Activated CD8-positive, alpha-beta memory T cell treated with anti-CD3 and anti-CD28 coated beads for 1 hour (primary cell): ENCODE results near the gene ABCB11.
"Not testable (repeated sequence)": the region's sequence is repeated elsewhere in the genome, so short reads cannot be mapped to it uniquely, and the experiment has no call there.

Experiments
- DNase-seq, 2 donors: peaks; one replicate each; pipeline ENCODE4 v3.0.0-alpha.2; 2020; ENCODE audit warnings: low read depth in 1 of 2; ENCODE audit errors: extremely low read depth in 1 of 2

Gene ABCB11

DNA sequence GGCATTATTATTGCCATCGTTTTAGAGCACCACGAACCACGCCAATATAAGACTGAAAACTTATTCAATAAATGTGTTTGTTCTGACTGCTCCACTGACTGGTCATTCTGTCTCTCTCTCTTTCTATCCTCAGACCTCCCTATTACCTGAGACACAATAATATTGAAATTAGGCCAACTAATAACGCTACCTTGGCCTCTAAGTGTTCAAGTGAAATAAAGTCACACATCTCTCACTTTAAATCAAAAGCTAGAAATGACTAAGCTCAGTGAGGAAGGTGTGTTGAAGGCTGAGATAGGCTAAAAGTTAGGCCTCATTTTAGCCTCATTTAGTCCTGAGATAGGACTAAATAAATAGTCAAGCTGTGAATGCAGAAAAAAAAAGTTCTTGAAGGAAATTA lies 91.2 kb downstream of the ABCB11 start:
- DNase-seq = no peak

DNA sequence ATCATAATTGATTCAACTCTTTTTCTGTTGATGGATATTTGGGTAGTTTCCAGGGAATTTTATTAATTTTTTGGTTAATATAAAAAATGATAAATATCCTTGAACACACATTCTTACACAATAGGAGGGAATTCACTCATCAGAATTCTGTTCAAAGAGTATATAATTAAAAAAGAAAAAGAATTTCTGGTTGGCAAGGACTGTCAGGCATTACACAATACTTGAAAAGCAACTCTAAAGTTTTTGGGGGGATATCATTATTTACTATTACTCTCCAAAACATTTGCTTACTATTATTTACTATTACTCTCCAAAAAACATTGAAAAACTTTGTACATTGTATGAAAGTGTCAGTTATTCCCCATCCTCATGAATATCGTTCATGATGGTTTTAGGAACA lies 92.1 kb downstream of the ABCB11 start:
- DNase-seq = no peak

DNA sequence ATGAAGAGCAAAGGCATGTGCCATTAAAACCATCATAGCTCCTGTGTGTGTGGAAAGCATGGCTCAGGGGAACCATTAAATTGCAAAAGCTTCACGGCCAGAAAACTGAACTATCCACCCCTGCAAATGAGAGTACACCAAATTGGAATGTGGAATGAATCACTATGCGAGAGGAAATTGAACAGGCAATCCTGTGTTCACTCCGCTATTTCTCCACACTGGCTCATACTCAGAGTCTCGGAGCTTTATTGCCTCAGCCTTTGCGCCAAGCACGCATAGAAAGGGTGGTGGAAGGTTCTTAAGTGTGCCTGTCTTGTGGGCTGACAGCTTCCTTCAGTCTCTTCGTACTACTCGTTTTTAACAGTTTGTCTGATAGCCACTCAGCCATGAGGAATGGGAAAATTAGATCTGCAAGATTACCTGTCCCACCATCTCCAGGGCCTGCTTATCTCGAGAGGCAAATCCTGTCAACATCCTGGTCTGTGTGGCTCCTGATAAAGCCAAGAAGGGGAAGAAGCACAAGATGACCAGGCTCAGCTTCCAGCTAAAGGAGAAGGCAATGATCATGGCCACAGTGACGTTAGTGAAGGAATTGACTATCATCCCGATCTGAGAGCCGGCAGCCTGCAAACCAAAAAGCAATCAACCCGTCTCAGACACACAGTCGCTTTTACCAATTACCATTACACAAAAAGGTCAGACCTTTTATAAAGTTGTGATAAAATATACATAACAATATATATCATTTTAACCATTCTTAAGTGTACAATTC lies 95.1 kb downstream of the ABCB11 start:
- no peak for DNase-seq

DNA sequence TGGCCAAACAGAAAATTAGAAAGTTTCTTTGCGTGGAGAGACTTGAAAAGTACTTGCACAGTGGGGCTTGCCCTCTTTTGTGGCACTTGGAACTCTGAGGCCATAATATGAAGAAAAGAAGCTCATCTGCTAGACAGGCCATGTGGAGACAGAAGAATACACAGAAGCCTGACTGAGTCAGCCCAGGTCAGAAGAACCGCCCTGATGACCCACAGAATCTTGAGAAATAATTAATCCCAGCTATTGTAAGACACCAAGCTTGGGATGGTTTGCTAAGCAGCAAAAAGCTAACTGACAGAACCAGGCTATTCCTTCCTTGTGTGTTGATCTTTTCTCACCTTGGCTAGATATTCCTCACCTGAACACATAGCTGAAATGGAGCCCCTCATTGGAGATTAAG lies 96.3 kb downstream of the ABCB11 start:
- DNase-seq = no peak

DNA sequence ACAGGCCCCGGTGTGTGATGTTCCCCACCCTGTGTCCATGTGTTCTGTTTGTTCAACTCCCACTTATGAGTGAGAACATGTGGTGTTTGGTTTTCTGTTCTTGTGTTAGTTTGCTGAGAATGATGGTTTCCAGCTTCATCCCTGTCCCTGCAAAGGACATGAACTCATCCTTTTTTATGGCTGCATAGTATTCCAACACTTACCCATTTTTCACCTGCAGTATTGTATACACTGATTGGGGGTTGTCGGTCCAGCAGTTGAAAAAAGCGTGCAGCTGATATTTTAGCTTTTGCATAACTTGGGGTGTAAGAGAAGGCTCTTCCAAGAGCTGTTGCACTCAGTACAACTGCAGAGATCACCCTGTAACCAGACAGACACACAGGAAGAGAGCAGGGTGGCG lies 99.0 kb downstream of the ABCB11 start:
- not testable (repeated sequence) for DNase-seq

DNA sequence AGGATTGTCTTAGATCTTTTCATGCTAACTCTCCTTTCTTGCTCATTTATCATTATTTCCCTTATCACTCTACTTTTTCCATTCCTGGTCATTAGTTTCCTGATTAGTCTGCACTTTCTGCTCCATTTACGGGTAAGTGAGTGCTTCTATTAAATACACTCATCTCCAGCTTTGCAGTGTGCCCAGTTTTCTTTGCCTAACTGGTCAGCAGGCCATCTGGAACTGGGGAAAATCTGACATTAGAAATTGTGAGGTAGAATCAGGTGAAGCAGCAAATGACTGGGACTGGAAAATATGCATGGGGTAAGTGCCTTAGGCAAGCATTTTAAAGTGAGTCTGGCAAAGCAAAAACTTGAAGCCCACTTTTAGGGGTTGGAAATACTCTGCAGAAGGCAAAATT lies 100.9 kb downstream of the ABCB11 start:
- no peak for DNase-seq

DNA sequence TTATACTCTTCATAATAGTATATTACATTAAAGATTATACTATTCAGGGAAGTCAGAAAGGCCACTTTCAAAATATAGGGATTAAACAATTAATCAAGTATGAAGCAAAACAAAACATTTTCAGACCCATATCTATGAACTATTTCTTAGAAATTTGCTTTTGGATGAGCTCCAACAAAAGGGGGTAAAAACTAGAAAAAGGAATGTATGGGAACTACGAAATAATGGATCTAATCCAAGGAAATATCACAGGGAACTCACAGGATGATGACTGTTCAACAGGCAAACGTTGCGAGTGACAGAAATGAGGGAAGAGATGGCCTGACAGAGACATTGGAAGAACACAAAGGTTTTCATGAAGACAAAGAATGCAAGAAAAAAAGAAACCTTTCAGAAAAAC lies 102.1 kb downstream of the ABCB11 start:
- DNase-seq = no peak

DNA sequence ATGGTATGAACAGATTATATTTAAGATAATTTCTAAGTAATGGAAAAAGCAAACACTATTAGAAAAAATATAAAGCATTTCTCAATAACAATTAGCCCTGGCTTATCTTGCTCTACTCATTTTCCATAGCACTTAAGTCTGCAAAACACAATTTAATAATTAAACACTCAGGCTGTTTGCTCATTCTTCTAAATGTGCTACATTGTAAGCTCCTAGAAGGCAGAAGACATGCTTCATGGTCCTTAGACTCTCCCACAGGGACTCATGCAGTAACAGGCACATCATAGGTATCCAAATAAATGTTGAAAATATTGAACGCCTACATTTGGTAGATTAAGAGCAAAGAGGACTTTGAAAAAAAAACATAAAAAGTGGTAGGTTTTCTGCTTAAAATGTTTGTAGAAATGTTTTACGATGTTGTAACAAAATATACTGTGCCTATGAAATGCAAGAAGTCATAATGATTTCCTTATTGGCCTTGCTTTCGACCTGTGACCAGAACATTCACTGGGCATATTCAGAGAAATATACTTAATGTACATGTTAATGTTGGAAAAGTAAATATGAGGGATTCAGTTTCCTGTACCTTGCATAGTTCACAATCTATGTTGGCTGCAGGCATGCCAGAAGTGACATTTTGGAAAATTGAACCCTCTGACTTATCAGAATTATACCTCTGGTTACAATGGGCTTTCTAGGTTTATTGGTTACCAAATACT lies 102.9 kb downstream of the ABCB11 start:
- no peak for DNase-seq

DNA sequence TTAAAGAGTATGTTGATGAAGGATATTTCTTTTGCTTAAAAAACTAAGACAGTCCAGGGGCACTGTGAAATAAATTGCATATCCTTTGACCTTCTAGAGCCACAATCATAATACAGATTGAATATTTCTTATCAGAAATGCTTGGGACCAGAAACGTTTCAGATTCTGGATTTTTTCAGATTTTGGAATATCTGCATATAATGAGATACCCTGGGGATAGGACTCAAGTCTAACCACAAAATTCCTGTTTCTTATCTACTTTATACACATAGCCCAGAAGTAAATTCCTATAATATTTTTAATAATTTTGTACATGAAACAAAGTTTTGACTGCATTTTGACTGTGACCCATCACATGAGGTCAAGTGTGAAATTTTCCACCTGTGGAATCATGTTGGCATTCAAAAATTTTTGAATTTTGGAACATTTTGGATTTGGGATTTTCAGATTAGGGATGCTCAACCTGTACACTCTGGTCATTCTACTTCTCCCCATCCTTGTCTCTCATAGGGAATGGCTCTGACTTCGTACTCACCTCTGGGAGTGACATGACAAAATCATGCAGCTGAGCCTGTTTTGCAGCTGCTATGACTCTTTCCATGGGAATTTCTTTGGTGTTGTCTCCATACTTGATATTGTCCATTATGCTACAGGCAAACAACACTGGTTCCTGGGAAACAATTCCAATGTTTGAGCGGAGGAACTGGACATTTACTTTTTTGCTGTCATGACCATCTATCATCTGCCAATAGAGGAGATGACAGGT lies 104.3 kb downstream of the ABCB11 start:
- no peak for DNase-seq

DNA sequence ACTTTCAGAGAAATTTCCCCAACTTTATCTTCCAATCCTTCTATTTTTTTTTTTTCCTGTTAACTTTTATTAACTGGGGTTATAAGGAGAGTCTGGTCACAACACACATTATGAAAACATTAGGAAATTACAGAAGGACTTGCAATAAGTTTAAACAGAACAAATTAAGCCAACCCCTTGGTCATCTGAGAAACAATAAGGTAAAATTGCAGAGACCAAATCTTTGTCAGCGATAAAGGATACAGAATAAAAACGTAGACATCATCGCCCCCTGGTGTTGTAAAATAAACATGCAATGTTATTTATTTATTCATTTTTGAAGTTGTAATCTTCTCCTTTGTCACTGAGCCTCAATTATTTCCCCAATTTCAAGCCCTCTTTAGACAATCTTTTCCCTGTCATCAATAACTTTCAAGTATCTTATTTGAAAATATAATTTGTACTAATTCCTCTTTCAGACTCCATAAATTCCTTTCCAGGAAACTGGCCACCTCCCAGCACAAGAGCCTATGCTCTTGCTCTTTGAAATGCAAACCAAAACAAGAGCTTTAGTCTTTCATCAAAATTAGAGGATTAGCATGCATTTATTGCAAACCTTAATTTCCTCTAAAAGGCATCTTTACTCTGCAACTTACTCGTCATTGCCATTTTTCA lies 110.5 kb downstream of the ABCB11 start:
- DNase-seq = no peak

DNA sequence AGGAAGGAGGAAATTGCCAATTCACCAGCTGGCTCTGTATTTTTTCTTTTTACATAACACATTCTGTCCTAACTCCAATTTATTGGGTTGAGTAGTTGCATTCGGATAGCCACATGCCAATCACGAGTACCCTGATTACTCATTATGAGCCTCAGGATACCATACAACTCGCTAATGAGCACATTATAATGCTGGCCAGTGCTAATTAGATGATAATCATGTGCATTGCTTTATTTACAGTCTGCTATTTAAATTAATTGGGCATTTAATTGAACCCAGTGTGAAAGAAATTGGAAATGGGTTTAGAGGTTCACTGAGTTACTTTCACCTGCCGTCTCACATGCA lies 114.8 kb downstream of the ABCB11 start:
- no peak for DNase-seq

DNA sequence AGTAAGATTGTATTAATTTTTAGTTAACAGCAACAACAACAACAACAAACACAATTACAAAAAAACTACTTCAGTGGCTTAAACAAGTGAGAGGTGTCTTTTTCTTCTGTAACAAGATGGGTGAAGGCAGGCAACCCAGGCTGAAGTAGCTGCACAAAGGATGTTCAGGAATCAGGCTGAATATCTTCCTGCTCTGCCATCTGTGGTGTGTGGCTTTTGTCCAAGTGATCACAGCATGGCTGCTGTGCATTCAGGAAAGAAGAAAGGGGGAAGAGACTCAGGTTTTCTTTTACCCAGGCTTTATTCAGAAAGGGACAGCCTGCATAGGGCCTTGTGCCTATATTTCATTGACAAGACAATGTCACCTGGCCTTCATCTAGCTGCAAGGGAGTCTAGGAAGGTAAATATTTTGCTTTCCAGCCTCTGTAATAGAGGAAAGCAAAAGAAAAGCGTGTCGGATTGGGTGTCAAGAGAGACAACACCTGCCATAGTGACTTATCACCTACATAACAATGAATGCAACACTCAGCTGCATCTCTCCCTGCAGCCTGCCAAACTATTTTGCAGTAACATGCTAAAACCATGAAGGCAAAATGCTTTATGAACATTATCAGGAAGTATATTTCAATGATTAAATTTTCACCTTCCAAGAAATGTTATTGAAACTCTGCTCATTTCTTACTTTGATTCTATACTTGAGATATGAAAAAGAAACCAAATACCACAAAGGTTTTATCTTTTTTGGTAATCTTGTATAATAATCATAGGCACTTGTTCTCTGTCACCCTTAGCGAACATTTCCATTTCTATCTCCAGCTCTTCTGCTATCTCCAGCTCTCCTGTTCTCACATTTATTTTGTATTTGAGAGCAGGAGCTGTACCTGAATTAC lies 115.4 kb downstream of the ABCB11 start:
- no peak for DNase-seq

DNA sequence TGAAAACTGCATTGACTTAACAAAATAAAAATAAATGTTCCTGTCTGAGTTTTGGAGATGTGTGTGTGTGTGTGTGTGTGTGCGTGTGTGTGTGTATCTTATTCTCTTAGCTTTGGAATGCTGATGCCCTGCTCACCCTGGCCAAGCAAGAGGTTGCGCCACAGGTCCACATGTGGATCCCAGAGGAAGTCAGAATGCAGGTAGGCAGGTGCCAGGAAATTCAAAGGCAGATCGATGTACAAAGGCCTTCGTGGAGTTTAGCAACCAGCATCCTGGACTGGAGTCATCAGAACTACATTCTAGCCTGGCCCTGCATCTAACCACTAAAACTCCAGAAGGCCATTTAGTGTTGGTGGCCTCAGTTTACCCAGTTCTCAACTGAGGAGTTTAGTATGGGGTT lies 117.6 kb downstream of the ABCB11 start:
- DNase-seq = no peak

DNA sequence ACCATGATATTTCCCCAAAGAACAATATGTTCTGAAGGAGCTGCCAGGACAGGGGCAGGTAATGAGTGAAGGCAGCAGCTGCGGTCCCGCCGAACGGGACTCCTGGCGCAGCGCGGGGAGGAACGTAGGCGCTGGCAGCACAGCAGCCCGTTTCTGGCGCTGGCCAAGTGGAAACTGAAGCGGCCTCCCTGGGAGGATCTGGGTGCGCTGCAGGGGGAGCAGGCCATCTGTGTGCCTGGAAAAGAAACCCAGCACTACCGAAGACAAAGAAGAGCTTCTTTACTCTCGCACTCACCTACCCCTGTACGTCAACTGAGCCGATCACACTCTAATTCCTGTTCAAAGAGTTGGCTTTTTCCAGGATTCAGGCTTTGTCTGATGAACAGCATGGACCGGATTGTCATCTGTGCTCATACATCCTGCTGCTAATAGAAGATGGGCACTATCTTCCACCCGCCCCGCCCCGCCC lies 118.2 kb downstream of the ABCB11 start:
- no peak for DNase-seq

DNA sequence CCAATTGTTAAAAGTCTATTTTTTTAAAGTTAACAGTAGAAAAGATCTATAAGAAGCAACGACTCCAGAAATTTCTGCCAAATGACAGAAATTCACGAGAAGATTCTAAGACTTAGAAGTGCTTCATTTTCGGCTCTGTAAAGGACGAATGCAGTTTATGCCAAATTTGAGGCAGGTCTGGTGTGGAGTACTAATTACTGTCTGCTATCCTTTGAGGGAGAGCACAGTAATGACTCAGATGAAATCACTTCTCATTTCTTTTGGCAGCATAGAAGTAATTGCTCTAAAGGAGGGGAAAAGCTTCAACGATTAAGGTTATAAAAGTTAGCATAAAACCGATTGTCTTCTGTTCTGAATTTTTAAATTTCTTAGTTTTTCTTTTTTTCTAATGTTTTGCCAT lies 118.7 kb downstream of the ABCB11 start:
- DNase-seq = no peak

DNA sequence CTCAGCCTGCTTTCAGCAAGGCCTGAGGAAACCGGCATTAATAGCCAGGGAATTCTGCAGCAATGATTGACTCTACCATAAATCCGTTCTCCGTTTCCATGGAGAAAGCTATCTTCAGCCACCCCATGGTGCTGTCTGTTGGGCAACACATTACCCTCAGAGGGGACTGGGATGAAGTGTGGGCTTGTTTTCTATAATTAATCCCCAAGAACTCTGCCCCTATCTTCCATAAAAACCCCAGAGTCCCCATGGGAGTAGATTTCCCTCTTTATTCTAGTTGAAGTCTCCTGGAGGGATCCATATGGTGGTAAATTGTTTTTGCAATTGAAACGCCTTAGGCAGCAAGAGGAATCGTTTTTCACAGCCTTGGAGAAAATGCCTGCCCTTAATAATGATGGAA lies 120.8 kb downstream of the ABCB11 start:
- DNase-seq = no peak

DNA sequence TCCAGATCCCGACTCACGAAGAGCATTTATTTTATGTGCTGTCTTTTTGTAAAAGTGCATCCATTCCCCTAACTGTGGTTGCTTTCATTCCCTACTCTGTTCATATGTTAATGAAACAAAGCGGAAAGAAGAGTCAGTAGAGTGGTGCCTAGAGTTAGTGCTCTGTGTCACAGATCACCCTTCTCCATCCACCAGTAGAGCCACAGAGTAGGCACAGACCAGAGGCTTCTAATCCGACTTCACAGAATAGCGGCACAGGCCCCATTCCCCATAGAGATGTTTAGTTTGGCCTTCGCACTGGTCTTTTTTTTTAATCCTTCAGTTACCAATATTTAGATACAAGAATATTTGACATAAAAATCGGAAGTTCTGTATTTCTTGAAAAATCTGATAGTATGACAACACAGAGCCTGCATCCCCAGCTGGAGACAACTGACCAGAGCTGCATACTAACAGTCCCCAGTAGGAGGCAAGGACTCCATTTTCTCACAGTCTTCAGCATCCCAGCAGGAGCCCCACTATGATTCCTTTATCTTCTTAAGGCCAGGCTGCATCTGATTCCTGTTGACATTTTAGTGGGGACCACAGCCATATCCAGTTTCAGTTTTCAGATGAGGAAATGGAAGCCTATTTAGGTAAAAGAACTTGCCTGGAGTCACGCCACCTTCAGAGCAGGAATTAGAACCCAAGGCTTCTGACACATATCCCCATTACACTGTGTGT lies 123.0 kb downstream of the ABCB11 start:
- no peak for DNase-seq

DNA sequence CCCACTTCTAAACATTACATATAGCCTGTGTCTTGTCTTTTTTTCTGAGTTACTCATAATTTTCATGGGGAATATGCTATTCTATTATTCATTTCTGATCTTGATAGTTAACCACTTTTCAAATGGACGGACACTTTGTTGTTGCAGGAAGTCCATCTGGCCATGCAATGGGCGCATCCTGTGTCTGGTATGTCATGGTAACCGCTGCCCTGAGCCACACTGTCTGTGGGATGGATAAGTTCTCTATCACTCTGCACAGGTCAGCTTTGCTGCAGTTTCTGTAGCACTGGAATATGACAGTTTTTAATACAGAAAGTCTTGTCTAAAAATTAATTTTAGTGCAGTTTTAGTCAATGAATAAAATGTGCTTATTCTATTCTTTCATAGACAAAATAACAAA lies 126.8 kb downstream of the ABCB11 start:
- no peak for DNase-seq

DNA sequence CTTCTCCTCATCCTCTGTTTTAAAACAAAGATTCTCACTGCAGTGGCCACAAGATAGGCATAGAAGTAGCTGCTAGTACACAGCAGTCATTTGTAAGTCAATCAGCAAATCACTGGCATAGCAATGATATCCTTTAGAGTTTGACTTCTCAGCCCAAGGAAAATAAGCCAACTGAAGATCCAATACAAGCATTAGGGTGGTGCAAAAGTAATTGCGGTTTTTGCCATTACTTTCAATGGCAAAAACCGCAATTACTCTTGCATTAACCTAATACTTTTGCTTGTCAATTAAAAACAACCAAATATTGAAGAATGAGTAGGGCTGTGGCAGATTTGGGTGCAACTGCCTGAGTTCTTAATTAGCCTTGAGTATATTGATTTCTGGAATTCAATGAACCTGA lies 127.2 kb downstream of the ABCB11 start:
- DNase-seq = no peak

DNA sequence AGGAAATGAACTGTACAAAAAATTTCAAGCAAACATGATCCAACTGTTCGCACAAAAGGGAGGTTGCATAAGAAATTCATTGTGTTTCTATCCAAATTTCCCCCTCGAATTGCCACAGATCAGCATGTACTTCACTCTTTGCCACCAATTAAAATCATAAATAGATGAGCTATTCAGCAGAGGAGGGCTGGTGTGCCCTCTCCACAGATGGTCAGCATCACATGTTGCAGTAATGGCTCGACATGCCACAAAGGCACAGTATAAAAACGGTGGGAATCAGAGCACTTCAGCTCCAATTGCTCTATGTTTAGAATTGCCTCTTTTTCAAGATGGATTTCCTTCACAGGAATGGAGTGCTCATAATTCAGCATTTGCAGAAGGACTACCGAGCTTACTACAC lies 130.1 kb downstream of the ABCB11 start, which contains the start of gene G6PC2:
G6PC2 (plus strand) TSS at position 289 of the 400 bp plus-strand sequence; CDS start at position 330, 41 bp downstream.
- DNase-seq = no peak
